ENCODE measurements around the gene C6orf15. TPM values are rescaled to one million over a fixed set of nuclear protein-coding genes. Genes with fewer than 3 reads are reported as not detected.

C6orf15 gene
- total and polyA plus RNA-seq, 4 donors: not detected

DNA sequence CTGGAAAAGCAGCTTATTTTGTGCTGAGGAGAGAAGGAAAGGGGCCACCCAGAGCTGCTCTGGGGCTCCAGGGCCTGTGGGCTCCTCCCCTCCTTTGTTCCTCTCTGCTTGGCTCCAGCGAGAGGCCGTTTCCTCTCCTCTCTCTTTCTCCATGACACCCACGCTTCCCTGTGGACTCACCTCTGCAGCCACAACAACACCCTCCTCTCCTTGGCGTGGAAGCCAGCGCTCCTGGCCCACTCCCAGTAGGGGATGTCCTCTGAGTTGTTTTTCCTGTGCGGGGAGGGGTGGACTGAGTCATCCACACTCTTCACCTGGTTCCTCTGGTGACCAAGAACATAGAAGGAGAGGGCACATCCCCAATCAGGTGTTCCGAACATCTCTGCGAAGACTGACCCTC is 12.8 kb upstream of the C6orf15 start:
- no peaks in the 10 kb centered on the region for H3K4me1 ChIP-seq (ENCODE audit: control insufficient read depth in 4 of 4, insufficient read depth in 4 of 4, low read length in 3 of 4)
- no peaks in the 10 kb centered on the region for H3K36me3 ChIP-seq (ENCODE audit: control insufficient read depth in 4 of 4, insufficient read depth in 3 of 4, low read depth in 1 of 4, low read length in 3 of 4)
- H3K4me3 ChIP-seq (ENCODE audit: low read depth in 1 of 3, low read length in 3 of 3): no peak overlapping the region
- TF ChIP-seq YY1 (IDR thresholded peaks at IDR 0.05) (no peak), EGR1 (IDR thresholded peaks at IDR 0.05; ENCODE audit: low read depth in 2 of 2) (no peak)
- no peaks in the 10 kb centered on the region for H3K27me3 ChIP-seq (ENCODE audit: control insufficient read depth in 4 of 4, insufficient read depth in 4 of 4, low read length in 3 of 4)
- DNase-seq (ENCODE audit: low spot score): no peak
- no peak overlapping the region for H3K27ac ChIP-seq (ENCODE audit: low read depth in 1 of 2, low read length in 2 of 2)
- no peak overlapping the region for H3K9ac ChIP-seq (ENCODE audit: low read depth in 1 of 2, low read length in 2 of 2)
- WGBS: 63% methylated on average over 8 of the region's 8 CpGs
- no peaks in the 10 kb centered on the region for H3K9me3 ChIP-seq (ENCODE audit: control insufficient read depth in 4 of 4, low read length in 3 of 4)

DNA sequence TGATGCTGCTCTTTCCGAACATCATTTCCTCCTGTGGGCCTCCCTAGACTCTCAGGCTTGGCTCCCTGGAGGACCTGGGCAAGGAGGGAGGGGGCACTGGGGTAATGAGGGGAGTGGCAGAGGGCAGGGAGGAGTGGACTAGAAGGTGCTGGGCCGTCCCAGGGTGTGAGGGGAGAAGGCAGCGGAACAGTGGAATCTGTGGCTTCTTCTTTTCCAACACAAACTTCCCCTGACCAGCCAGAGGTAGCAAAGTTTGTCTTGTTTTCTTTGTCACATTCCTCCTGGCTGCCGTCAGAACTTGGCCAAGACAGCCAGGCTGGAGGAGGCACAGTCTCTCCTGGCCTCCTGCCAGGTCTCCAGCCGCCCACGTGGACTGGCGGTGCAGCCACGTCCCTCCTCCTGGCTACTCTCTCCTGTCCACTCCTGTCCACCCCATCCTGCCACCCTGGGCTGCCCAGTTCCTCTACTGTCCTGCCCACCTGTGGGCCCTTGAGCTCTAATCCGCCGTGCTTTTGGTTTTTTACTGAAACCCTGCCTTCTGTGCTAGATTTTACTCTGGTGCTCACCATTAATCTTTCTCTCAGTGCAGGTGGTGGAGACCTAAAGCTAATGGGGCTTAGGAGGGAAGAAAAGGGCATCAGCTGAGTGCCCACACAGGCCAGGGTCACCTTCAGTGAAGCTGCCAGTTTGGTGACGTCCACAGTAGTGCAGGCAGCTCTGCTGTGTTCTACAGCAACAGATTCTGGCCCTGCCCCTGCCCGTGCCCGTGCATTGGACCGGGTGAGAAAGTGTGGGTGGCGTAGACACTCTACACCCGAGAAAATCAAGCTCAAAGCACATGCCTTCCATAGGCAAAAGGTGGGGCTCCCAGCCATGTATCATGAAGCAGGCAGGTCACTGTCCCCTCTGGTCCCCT is 10.7 kb upstream of the C6orf15 start:
- WGBS: 53% methylated on average over 16 of the region's 16 CpGs
- Histone ChIP-seq H3K4me1 (ENCODE audit: control insufficient read depth in 4 of 4, insufficient read depth in 4 of 4, low read length in 3 of 4) (no peaks in the 10 kb centered on the region), H3K4me3 (ENCODE audit: low read depth in 1 of 3, low read length in 3 of 3) (no peak overlapping the region), H3K9me3 (ENCODE audit: control insufficient read depth in 4 of 4, low read length in 3 of 4) (no peaks in the 10 kb centered on the region), H3K36me3 (ENCODE audit: control insufficient read depth in 4 of 4, insufficient read depth in 3 of 4, low read depth in 1 of 4, low read length in 3 of 4) (no peaks in the 10 kb centered on the region), H3K27ac (ENCODE audit: low read depth in 1 of 2, low read length in 2 of 2) (no peak overlapping the region), H3K9ac (ENCODE audit: low read depth in 1 of 2, low read length in 2 of 2) (no peak overlapping the region), H3K27me3 (ENCODE audit: control insufficient read depth in 4 of 4, insufficient read depth in 4 of 4, low read length in 3 of 4) (no peaks in the 10 kb centered on the region)
- DNase-seq (ENCODE audit: low spot score): no peak
- TF ChIP-seq, protein P1, sequence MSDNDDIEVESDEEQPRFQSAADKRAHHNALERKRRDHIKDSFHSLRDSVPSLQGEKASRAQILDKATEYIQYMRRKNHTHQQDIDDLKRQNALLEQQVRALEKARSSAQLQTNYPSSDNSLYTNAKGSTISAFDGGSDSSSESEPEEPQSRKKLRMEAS (IDR thresholded peaks at IDR 0.05): no peak

DNA sequence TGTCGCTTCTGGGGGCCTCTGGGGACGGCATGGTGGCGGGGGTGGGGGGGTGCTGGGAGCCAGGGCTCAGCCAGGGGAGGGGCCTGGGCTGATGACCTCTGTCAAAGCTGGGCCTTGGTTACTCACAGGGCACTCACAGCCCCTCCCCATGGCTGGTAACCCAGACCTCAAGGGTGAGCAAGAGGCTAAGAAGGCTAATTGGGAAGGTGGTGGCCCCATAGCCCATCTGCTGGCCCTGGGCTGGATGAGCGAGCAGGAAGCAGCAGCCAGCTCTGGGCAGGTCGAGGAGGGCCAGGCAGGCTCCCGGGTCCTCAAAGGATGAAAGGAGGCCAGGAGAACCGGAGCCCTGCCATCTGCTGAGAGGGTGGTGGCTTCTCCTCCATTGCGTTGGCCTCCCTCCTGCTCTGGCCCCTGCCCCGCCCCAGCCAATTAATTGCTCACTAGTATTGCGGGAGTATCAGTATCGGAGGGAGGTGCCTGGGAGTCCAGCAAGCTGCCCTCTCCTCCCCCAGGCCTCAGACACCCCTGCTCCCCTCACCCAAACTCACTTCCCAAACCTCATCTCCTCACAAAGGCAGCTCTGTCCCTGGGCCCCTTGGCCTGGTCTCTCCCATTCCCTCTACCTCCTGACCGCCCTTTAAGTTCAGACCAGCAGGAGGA is 8.9 kb upstream of the C6orf15 start:
- Histone ChIP-seq H3K4me1 (ENCODE audit: control insufficient read depth in 4 of 4, insufficient read depth in 4 of 4, low read length in 3 of 4) (no peaks in the 10 kb centered on the region), H3K36me3 (ENCODE audit: control insufficient read depth in 4 of 4, insufficient read depth in 3 of 4, low read depth in 1 of 4, low read length in 3 of 4) (no peaks in the 10 kb centered on the region), H3K9ac (ENCODE audit: low read depth in 1 of 2, low read length in 2 of 2) (no peak overlapping the region), H3K9me3 (ENCODE audit: control insufficient read depth in 4 of 4, low read length in 3 of 4) (no peaks in the 10 kb centered on the region), H3K27me3 (ENCODE audit: control insufficient read depth in 4 of 4, insufficient read depth in 4 of 4, low read length in 3 of 4) (no peaks in the 10 kb centered on the region), H3K27ac (ENCODE audit: low read depth in 1 of 2, low read length in 2 of 2) (no peak overlapping the region), H3K4me3 (ENCODE audit: low read depth in 1 of 3, low read length in 3 of 3) (no peak overlapping the region)
- no peak for TF ChIP-seq SP1 (IDR thresholded peaks at IDR 0.05)
- WGBS: 86% methylated on average over 12 of the region's 12 CpGs
- no peak for DNase-seq (ENCODE audit: low spot score)

DNA sequence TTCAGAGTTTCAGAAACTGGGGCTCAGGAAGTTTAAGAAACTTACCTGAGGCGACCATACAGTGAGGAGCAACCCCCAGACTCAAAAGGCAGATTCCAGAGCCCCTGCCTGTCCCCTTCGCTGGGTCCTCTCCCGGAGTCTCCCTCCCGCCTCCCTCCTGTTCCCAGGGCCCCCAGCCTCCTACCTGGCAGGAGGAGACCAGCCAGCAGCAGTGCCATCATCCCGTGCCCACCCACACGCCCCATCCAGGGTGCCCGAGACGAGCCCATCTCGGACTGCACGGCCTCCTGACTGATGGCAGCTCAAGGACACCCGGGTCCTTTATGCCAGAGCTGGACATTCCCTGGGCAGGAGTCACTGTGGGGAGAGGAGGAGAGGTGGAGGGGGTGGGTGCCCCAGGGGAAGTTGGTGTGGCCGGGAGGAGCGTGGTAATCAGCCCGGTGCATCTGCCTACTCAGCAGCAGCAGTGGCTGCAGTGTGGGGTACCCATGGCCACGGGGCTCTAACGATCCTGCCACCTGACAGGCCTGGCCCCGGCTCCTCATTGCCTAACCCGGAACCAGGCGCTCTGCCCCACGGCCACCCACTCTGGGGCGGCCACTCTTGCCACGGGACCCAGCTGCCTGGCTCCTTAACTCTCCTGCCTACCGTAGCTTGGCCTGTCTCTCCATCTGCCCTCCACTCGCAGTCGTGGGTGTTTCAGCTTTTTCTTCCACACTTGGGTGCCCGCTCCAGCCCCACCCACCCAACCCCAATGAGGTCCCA is 8.0 kb upstream of the C6orf15 start, which contains the start of gene CDSN:
Gene CDSN, minus strand, starts transcription at position 296 of the 765 bp plus-strand sequence. Its CDS starts 27 bp downstream, at position 269.
- H3K36me3 ChIP-seq (ENCODE audit: control insufficient read depth in 4 of 4, insufficient read depth in 3 of 4, low read depth in 1 of 4, low read length in 3 of 4): no peaks in the 10 kb centered on the region
- H3K27me3 ChIP-seq (ENCODE audit: control insufficient read depth in 4 of 4, insufficient read depth in 4 of 4, low read length in 3 of 4): no peaks in the 10 kb centered on the region
- no peak within 1 kb of the TSS for H3K27ac ChIP-seq (ENCODE audit: low read depth in 1 of 2, low read length in 2 of 2)
- WGBS: 80% methylated on average over 26 of the region's 26 CpGs
- no peaks in the 10 kb centered on the region for H3K9me3 ChIP-seq (ENCODE audit: control insufficient read depth in 4 of 4, low read length in 3 of 4)
- H3K4me3 ChIP-seq (ENCODE audit: low read depth in 1 of 3, low read length in 3 of 3): no peak within 1 kb of the TSS
- no peaks in the 10 kb centered on the region for H3K4me1 ChIP-seq (ENCODE audit: control insufficient read depth in 4 of 4, insufficient read depth in 4 of 4, low read length in 3 of 4)
- TF ChIP-seq, protein P2, sequence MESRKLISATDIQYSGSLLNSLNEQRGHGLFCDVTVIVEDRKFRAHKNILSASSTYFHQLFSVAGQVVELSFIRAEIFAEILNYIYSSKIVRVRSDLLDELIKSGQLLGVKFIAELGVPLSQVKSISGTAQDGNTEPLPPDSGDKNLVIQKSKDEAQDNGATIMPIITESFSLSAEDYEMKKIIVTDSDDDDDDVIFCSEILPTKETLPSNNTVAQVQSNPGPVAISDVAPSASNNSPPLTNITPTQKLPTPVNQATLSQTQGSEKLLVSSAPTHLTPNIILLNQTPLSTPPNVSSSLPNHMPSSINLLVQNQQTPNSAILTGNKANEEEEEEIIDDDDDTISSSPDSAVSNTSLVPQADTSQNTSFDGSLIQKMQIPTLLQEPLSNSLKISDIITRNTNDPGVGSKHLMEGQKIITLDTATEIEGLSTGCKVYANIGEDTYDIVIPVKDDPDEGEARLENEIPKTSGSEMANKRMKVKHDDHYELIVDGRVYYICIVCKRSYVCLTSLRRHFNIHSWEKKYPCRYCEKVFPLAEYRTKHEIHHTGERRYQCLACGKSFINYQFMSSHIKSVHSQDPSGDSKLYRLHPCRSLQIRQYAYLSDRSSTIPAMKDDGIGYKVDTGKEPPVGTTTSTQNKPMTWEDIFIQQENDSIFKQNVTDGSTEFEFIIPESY (IDR thresholded peaks at IDR 0.05): no peak
- TF ChIP-seq GABPA (IDR thresholded peaks at IDR 0.05 in 1 of 2, conservative IDR thresholded peaks at IDR 0.05 in 1 of 2) (no peak), JUND (IDR thresholded peaks at IDR 0.05) (no peak), SP1 (IDR thresholded peaks at IDR 0.05) (no peak), FOXA2 (IDR thresholded peaks at IDR 0.05) (no peak), HNF4G (IDR thresholded peaks at IDR 0.05) (no peak), YY1 (IDR thresholded peaks at IDR 0.05) (no peak), HNF4A (conservative IDR thresholded peaks at IDR 0.05) (no peak), FOXA1 (IDR thresholded peaks at IDR 0.05) (no peak), RAD21 (IDR thresholded peaks at IDR 0.05) (no peak), RXRA (IDR thresholded peaks at IDR 0.05) (no peak), EGR1 (IDR thresholded peaks at IDR 0.05; ENCODE audit: low read depth in 2 of 2) (no peak)
- TF ChIP-seq, protein P3, sequence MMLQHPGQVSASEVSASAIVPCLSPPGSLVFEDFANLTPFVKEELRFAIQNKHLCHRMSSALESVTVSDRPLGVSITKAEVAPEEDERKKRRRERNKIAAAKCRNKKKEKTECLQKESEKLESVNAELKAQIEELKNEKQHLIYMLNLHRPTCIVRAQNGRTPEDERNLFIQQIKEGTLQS (IDR thresholded peaks at IDR 0.05): no peak
- TF ChIP-seq, protein P4, sequence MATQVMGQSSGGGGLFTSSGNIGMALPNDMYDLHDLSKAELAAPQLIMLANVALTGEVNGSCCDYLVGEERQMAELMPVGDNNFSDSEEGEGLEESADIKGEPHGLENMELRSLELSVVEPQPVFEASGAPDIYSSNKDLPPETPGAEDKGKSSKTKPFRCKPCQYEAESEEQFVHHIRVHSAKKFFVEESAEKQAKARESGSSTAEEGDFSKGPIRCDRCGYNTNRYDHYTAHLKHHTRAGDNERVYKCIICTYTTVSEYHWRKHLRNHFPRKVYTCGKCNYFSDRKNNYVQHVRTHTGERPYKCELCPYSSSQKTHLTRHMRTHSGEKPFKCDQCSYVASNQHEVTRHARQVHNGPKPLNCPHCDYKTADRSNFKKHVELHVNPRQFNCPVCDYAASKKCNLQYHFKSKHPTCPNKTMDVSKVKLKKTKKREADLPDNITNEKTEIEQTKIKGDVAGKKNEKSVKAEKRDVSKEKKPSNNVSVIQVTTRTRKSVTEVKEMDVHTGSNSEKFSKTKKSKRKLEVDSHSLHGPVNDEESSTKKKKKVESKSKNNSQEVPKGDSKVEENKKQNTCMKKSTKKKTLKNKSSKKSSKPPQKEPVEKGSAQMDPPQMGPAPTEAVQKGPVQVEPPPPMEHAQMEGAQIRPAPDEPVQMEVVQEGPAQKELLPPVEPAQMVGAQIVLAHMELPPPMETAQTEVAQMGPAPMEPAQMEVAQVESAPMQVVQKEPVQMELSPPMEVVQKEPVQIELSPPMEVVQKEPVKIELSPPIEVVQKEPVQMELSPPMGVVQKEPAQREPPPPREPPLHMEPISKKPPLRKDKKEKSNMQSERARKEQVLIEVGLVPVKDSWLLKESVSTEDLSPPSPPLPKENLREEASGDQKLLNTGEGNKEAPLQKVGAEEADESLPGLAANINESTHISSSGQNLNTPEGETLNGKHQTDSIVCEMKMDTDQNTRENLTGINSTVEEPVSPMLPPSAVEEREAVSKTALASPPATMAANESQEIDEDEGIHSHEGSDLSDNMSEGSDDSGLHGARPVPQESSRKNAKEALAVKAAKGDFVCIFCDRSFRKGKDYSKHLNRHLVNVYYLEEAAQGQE (IDR thresholded peaks at IDR 0.05): no peak
- no peak within 1 kb of the TSS for H3K9ac ChIP-seq (ENCODE audit: low read depth in 1 of 2, low read length in 2 of 2)
- DNase-seq (ENCODE audit: low spot score): no peak
